CD8-positive, alpha-beta memory T cell (primary cell): ENCODE measurements around the gene PVALEF. TPM values are rescaled to one million over a fixed set of nuclear protein-coding genes. Genes with fewer than 3 reads are reported as not detected.

Experiments
- CTCF ChIA-PET: fragments of 350-600 bp; sonication (Branson Sonifier 250); formaldehyde crosslinking; loops from one replicate; lab custom pipeline; 2021; ENCODE audit warnings: antibody characterized with exemption; lab: Charles Lee
- POLR2A ChIA-PET: fragments of 350-600 bp; sonication (Branson Sonifier 250); formaldehyde crosslinking; loops from one replicate; lab custom pipeline; 2021; ENCODE audit warnings: antibody characterized with exemption; lab: Charles Lee
- DNase-seq, 5 donors: peaks; one replicate each; pipeline versions ENCODE4 v3.0.0 to v3.0.0-alpha.2; 2020 to 2022; ENCODE audit warnings: mixed read lengths in 1 of 5
- H3K27ac ChIP-seq: one replicate; pipeline ENCODE4 v1.7.0; 2013; ENCODE audit warnings: low read depth, mild to moderate bottlenecking, low read length, moderate library complexity
- H3K27me3 ChIP-seq: 2 replicates; pipeline ENCODE4 v1.7.0; 2013; ENCODE audit warnings: low read length, mild to moderate bottlenecking; ENCODE audit not compliant: insufficient read depth, poor library complexity, severe bottlenecking
- H3K36me3 ChIP-seq: 2 replicates; pipeline ENCODE4 v1.7.0; 2013; ENCODE audit warnings: mild to moderate bottlenecking, low read length, moderate library complexity; ENCODE audit not compliant: insufficient read depth
- H3K4me1 ChIP-seq: 2 replicates; pipeline ENCODE4 v1.7.0; 2013; ENCODE audit warnings: mild to moderate bottlenecking, low read length, moderate library complexity; ENCODE audit not compliant: insufficient read depth
- H3K4me3 ChIP-seq: 2 replicates; pipeline ENCODE4 v1.7.0; 2013; ENCODE audit warnings: mild to moderate bottlenecking, low read length
- H3K9me3 ChIP-seq: 2 replicates; pipeline ENCODE4 v1.7.0; 2013; ENCODE audit warnings: mild to moderate bottlenecking, low read length
- H3K27ac Mint-ChIP-seq, 8 donors: one replicate each; pipeline ENCODE4 v1.8.0; 2020 to 2021; ENCODE audit warnings: mixed read lengths in 8 of 8, mild to moderate bottlenecking in 6 of 8, inconsistent platforms in 3 of 8, moderate library complexity in 3 of 8
- H3K27me3 Mint-ChIP-seq, 2 donors: one replicate each; pipeline ENCODE4 v1.8.0; 2020 to 2021; ENCODE audit warnings: mixed read lengths in 2 of 2, mild to moderate bottlenecking in 1 of 2, moderate library complexity in 1 of 2
- H3K36me3 Mint-ChIP-seq, 3 donors: one replicate each; pipeline ENCODE4 v1.8.0; 2020 to 2021; ENCODE audit warnings: mixed read lengths in 3 of 3, inconsistent platforms in 1 of 3, mild to moderate bottlenecking in 1 of 3
- H3K4me1 Mint-ChIP-seq, 3 donors: one replicate each; pipeline ENCODE4 v1.8.0; 2020 to 2021; ENCODE audit warnings: mixed read lengths in 3 of 3, inconsistent platforms in 1 of 3, mild to moderate bottlenecking in 1 of 3
- H3K4me3 Mint-ChIP-seq, 7 donors: one replicate each; pipeline ENCODE4 v1.8.0; 2020 to 2021; ENCODE audit warnings: mixed read lengths in 7 of 7, mild to moderate bottlenecking in 6 of 7, moderate library complexity in 4 of 7, inconsistent platforms in 2 of 7
- H3K9me3 Mint-ChIP-seq, 5 donors: one replicate each; pipeline ENCODE4 v1.8.0; 2020 to 2022; ENCODE audit warnings: mixed read lengths in 5 of 5, mild to moderate bottlenecking in 3 of 5, moderate library complexity in 2 of 5, inconsistent platforms in 1 of 5
- polyA plus RNA-seq: library from polyadenylated mRNA; unstranded; fragments of 300-500 nt; fragmentation: Illumina TruSeq; gene quantifications from one replicate; pipeline ENCODE4 v1.2.3, GENCODE V29; 2021
- total RNA-seq, 2 experiments: library from RNA; stranded (reverse); gene quantifications; one replicate each; pipeline ENCODE4 v1.2.3, GENCODE V29; 2021

Gene PVALEF
- total and polyA plus RNA-seq, 3 experiments from 2014 or later, result not detected

- H3K27ac Mint-ChIP-seq, result no peak overlapping the region
- no peaks in the 10 kb centered on the region for H3K9me3 Mint-ChIP-seq
- peaks cover 0 to 4% of the 10 kb centered on the region in 2 donors for H3K27me3 Mint-ChIP-seq
- no peaks in the 10 kb centered on the region for H3K27me3 ChIP-seq
- CTCF ChIA-PET, result no interaction called here
- H3K4me3 ChIP-seq, result no peak overlapping the region
- no peak overlapping the region for H3K27ac ChIP-seq
- H3K4me3 Mint-ChIP-seq, result no peak overlapping the region
- H3K36me3 ChIP-seq, result no peaks in the 10 kb centered on the region
- H3K4me1 ChIP-seq, result no peaks in the 10 kb centered on the region
- POLR2A ChIA-PET, result no interaction called here
- no peak for DNase-seq
- no peaks in the 10 kb centered on the region for H3K9me3 ChIP-seq
- no peaks in the 10 kb centered on the region for H3K36me3 Mint-ChIP-seq
- H3K4me1 Mint-ChIP-seq, result peaks cover 0 to 11% (median 0%) of the 10 kb centered on the region in 3 donors
Observed at GRCh38 chr17:81120695-81121621, 44.3 kb upstream of the PVALEF start.

- ChIA-PET POLR2A (no interaction called here), CTCF (no interaction called here)
- no peaks in the 10 kb centered on the region for H3K9me3 Mint-ChIP-seq
- peaks cover 0 to 11% (median 0%) of the 10 kb centered on the region in 3 donors for H3K4me1 Mint-ChIP-seq
- DNase-seq, result no peak
- Histone ChIP-seq H3K27me3 (no peaks in the 10 kb centered on the region), H3K27ac (no peak overlapping the region), H3K36me3 (no peaks in the 10 kb centered on the region), H3K4me1 (no peaks in the 10 kb centered on the region), H3K9me3 (no peaks in the 10 kb centered on the region), H3K4me3 (no peak overlapping the region)
- no peak overlapping the region for H3K27ac Mint-ChIP-seq
- H3K4me3 Mint-ChIP-seq, result no peak overlapping the region
- no peaks in the 10 kb centered on the region for H3K36me3 Mint-ChIP-seq
- H3K27me3 Mint-ChIP-seq, result peaks cover 0 to 4% of the 10 kb centered on the region in 2 donors
Observed at GRCh38 chr17:81121841-81122733, 43.2 kb upstream of the PVALEF start.

GRCh38 chr17:81123052-81124048 is 42.0 kb upstream of the PVALEF start:
- no peak overlapping the region for H3K4me3 Mint-ChIP-seq
- peaks cover 0 to 10% (median 0%) of the 10 kb centered on the region in 3 donors for H3K4me1 Mint-ChIP-seq
- POLR2A ChIA-PET, result no interaction called here
- Histone ChIP-seq H3K9me3 (no peaks in the 10 kb centered on the region), H3K27me3 (no peaks in the 10 kb centered on the region), H3K27ac (no peak overlapping the region), H3K4me3 (no peak overlapping the region), H3K36me3 (no peaks in the 10 kb centered on the region), H3K4me1 (no peaks in the 10 kb centered on the region)
- H3K27ac Mint-ChIP-seq, result no peak overlapping the region
- no peaks in the 10 kb centered on the region for H3K9me3 Mint-ChIP-seq
- CTCF ChIA-PET, result no interaction called here
- no peaks in the 10 kb centered on the region for H3K36me3 Mint-ChIP-seq
- DNase-seq, result no peak
- peaks cover 0 to 2% of the 10 kb centered on the region in 2 donors for H3K27me3 Mint-ChIP-seq

- no peak for DNase-seq
- Mint-ChIP-seq H3K4me1 (peaks cover 0 to 3% (median 0%) of the 10 kb centered on the region in 3 donors), H3K36me3 (no peaks in the 10 kb centered on the region), H3K4me3 (no peak overlapping the region), H3K9me3 (no peaks in the 10 kb centered on the region), H3K27ac (no peak overlapping the region), H3K27me3 (peaks cover 0 to under 1% of the 10 kb centered on the region in 2 donors)
- Histone ChIP-seq H3K27ac (no peak overlapping the region), H3K4me1 (no peaks in the 10 kb centered on the region), H3K36me3 (no peaks in the 10 kb centered on the region), H3K9me3 (no peaks in the 10 kb centered on the region), H3K4me3 (no peak overlapping the region), H3K27me3 (no peaks in the 10 kb centered on the region)
- ChIA-PET POLR2A (no interaction called here), CTCF (no interaction called here)
Observed at GRCh38 chr17:81124377-81124776, 40.9 kb upstream of the PVALEF start.

- Mint-ChIP-seq H3K9me3 (no peaks in the 10 kb centered on the region), H3K27me3 (peaks cover 0 to 1% of the 10 kb centered on the region in 2 donors), H3K36me3 (no peaks in the 10 kb centered on the region), H3K4me1 (no peaks in the 10 kb centered on the region), H3K27ac (no peak overlapping the region), H3K4me3 (no peak overlapping the region)
- POLR2A ChIA-PET, result no interaction called here
- Histone ChIP-seq H3K4me1 (no peaks in the 10 kb centered on the region), H3K9me3 (no peaks in the 10 kb centered on the region), H3K27ac (no peak overlapping the region), H3K27me3 (no peaks in the 10 kb centered on the region), H3K4me3 (no peak overlapping the region), H3K36me3 (no peaks in the 10 kb centered on the region)
- CTCF ChIA-PET, result no interaction called here
- no peak for DNase-seq
Observed at GRCh38 chr17:81125573-81126081, 39.7 kb upstream of the PVALEF start.

GRCh38 chr17:81126281-81127132 is 38.8 kb upstream of the PVALEF start:
- no peak for DNase-seq
- Mint-ChIP-seq H3K4me1 (no peaks in the 10 kb centered on the region), H3K27ac (no peak overlapping the region)

GRCh38 chr17:81127133-81127455 is 38.2 kb upstream of the PVALEF start:
- Mint-ChIP-seq H3K36me3 (no peaks in the 10 kb centered on the region), H3K27me3 (peaks cover 0 to 1% of the 10 kb centered on the region in 2 donors), H3K9me3 (no peaks in the 10 kb centered on the region), H3K4me3 (no peak overlapping the region), H3K4me1 (no peaks in the 10 kb centered on the region), H3K27ac (no peak overlapping the region)
- DNase-seq, result no peak
- Histone ChIP-seq H3K27me3 (no peaks in the 10 kb centered on the region), H3K9me3 (no peaks in the 10 kb centered on the region), H3K27ac (no peak overlapping the region), H3K4me1 (no peaks in the 10 kb centered on the region), H3K4me3 (no peak overlapping the region), H3K36me3 (no peaks in the 10 kb centered on the region)
- ChIA-PET POLR2A (no interaction called here), CTCF (no interaction called here)

More at GRCh38 chr17:81126281-81127132, 38.8 kb upstream of the PVALEF start:
- peaks cover 0 to 1% of the 10 kb centered on the region in 2 donors for H3K27me3 Mint-ChIP-seq
- H3K36me3 Mint-ChIP-seq, result no peaks in the 10 kb centered on the region
- H3K4me3 Mint-ChIP-seq, result no peak overlapping the region
- H3K4me1 ChIP-seq, result no peaks in the 10 kb centered on the region
- no peaks in the 10 kb centered on the region for H3K27me3 ChIP-seq
- ChIA-PET POLR2A (no interaction called here), CTCF (no interaction called here)
- no peaks in the 10 kb centered on the region for H3K9me3 Mint-ChIP-seq
- no peak overlapping the region for H3K27ac ChIP-seq
- H3K4me3 ChIP-seq, result no peak overlapping the region
- no peaks in the 10 kb centered on the region for H3K9me3 ChIP-seq
- H3K36me3 ChIP-seq, result no peaks in the 10 kb centered on the region
